ENCODE data around the gene CYP2W1. TPM values are rescaled to one million over a fixed set of nuclear protein-coding genes. Genes with fewer than 3 reads are reported as not detected.
"Not testable (repeated sequence)": the region's sequence is repeated elsewhere in the genome, so short reads cannot be mapped to it uniquely, and the experiment has no call there.

The CYP2W1 gene
- total and polyA plus RNA-seq, 2 donors (not counting 3 experiments of a cell fraction or from before 2014, with no cell fraction given) = not detected

DNA sequence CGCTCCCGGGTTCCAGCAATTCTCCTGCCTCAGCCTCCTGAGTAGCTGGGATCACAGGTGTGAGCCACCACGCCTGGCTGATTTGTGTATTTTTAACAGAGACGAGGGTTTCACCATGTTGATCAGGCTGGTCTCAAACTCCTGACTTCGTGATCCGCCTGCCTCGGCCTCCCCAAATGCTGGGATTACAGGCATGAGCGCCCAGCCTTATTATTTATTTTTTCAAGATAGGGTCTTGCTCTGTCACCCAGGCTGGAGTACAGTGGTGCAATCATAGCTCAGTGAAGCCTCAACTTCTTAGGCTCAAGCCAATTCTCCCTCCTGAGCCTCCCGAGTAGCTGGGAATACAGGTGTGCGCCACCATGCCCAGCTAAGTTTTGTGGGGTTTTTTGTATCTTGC, 23.2 kb upstream of the CYP2W1 start:
- H4K20me1 ChIP-seq (replicated peaks; ENCODE audit: control insufficient read depth, extremely low read depth, insufficient read depth, low read length); H3K36me3 ChIP-seq (ENCODE audit: control insufficient read depth in 2 of 2, extremely low read depth in 1 of 2, insufficient read depth in 2 of 2, low read length in 2 of 2); H3K27ac ChIP-seq (ENCODE audit: insufficient read depth, low read depth, low read length); dilution Hi-C loops (cut with MboI; ENCODE audit: extremely low pct_ligation_motif_present, low sequenced_read_pairs); H3K4me1 ChIP-seq (ENCODE audit: control insufficient read depth, extremely low read depth, insufficient read depth, low read length); BruUV-seq (replicated peaks); H3K9me1 ChIP-seq (replicated peaks; ENCODE audit: control insufficient read depth, extremely low read depth, insufficient read depth, low read length); H2AFZ ChIP-seq (ENCODE audit: low read depth, low read length); POLR2A ChIA-PET; H3K9me3 ChIP-seq (replicated peaks; ENCODE audit: control insufficient read depth, insufficient read depth, low read length); H3K4me2 ChIP-seq (ENCODE audit: insufficient read depth, low read length); DNase-seq (ENCODE audit: low read depth, low spot score); intact Hi-C loops (cut with micrococcal nuclease); H3K9ac ChIP-seq (replicated peaks; ENCODE audit: extremely low read depth, insufficient read depth, low read length); H3K27me3 ChIP-seq (ENCODE audit: control insufficient read depth in 2 of 2, insufficient read depth in 2 of 2, low read length in 2 of 2); FAIRE-seq; H3K4me3 ChIP-seq (replicated peaks in 1 of 3; ENCODE audit: insufficient read depth in 1 of 3, low read depth in 1 of 3, low read length in 3 of 3); H3K79me2 ChIP-seq (ENCODE audit: control insufficient read depth, insufficient read depth, low read length): not testable (repeated sequence)
- CTCF ChIA-PET = interaction anchor here (1.1 to 1.2 kb wide), 2 partner anchors 15 to 128 kb away, joined by 3 to 5 read pairs; partner anchors contain the start of genes COX19 and SUN1

- no peaks in the 10 kb centered on the region for H3K9me1 ChIP-seq (replicated peaks; ENCODE audit: control insufficient read depth, extremely low read depth, insufficient read depth, low read length)
- intact Hi-C loops (cut with micrococcal nuclease) (no loop called here), dilution Hi-C loops (cut with MboI; ENCODE audit: extremely low pct_ligation_motif_present, low sequenced_read_pairs) (no loop called here)
- no peak overlapping the region for H3K9ac ChIP-seq (replicated peaks; ENCODE audit: extremely low read depth, insufficient read depth, low read length)
- H3K36me3 ChIP-seq (ENCODE audit: control insufficient read depth in 2 of 2, extremely low read depth in 1 of 2, insufficient read depth in 2 of 2, low read length in 2 of 2) = no peaks in the 10 kb centered on the region
- no peak for DNase-seq (ENCODE audit: low read depth, low spot score)
- no peak overlapping the region for H3K4me3 ChIP-seq (replicated peaks in 1 of 3; ENCODE audit: insufficient read depth in 1 of 3, low read depth in 1 of 3, low read length in 3 of 3)
- no peaks in the 10 kb centered on the region for H3K79me2 ChIP-seq (ENCODE audit: control insufficient read depth, insufficient read depth, low read length)
- CTCF ChIA-PET = interaction anchor here (1.2 kb wide), 1 partner anchor 15 kb away, joined by 5 read pairs; the partner anchor contains the start of gene COX19
- BruUV-seq (replicated peaks) = no TSS peak
- TF ChIP-seq MYC (IDR thresholded peaks at IDR 0.05; ENCODE audit: low read depth, low read length) (no peak), FOS (IDR thresholded peaks at IDR 0.05; ENCODE audit: borderline replicate concordance, insufficient read depth, low read length) (no peak), JUN (IDR thresholded peaks at IDR 0.05; ENCODE audit: borderline replicate concordance, insufficient read depth, insufficient read length, low read depth) (no peak), POLR2A (IDR thresholded peaks at IDR 0.05; ENCODE audit: low read depth, low read length) (no peak), EZH2 (IDR thresholded peaks at IDR 0.05; ENCODE audit: borderline replicate concordance, low read depth, low read length, severe bottlenecking) (no peak), POLR2AphosphoS5 (IDR thresholded peaks at IDR 0.05; ENCODE audit: insufficient read depth, low read depth, low read length) (no peak), GATA2 (IDR thresholded peaks at IDR 0.05; ENCODE audit: insufficient read depth, insufficient read length, low read depth, low read length) (no peak)
- TF ChIP-seq, protein P1, sequence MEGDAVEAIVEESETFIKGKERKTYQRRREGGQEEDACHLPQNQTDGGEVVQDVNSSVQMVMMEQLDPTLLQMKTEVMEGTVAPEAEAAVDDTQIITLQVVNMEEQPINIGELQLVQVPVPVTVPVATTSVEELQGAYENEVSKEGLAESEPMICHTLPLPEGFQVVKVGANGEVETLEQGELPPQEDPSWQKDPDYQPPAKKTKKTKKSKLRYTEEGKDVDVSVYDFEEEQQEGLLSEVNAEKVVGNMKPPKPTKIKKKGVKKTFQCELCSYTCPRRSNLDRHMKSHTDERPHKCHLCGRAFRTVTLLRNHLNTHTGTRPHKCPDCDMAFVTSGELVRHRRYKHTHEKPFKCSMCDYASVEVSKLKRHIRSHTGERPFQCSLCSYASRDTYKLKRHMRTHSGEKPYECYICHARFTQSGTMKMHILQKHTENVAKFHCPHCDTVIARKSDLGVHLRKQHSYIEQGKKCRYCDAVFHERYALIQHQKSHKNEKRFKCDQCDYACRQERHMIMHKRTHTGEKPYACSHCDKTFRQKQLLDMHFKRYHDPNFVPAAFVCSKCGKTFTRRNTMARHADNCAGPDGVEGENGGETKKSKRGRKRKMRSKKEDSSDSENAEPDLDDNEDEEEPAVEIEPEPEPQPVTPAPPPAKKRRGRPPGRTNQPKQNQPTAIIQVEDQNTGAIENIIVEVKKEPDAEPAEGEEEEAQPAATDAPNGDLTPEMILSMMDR (IDR thresholded peaks at IDR 0.05; ENCODE audit: extremely low read depth in 1 of 2, insufficient read depth in 1 of 2, low read depth in 1 of 2, low read length in 2 of 2) = no peak
- TF ChIP-seq, protein P2, sequence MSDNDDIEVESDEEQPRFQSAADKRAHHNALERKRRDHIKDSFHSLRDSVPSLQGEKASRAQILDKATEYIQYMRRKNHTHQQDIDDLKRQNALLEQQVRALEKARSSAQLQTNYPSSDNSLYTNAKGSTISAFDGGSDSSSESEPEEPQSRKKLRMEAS (IDR thresholded peaks at IDR 0.05; ENCODE audit: insufficient read depth, insufficient read length) = no peak
- H3K27ac ChIP-seq (ENCODE audit: insufficient read depth, low read depth, low read length) = no peak overlapping the region
- no peaks in the 10 kb centered on the region for H4K20me1 ChIP-seq (replicated peaks; ENCODE audit: control insufficient read depth, extremely low read depth, insufficient read depth, low read length)
- peaks cover 0 to 2% of the 10 kb centered on the region in 2 experiments for H3K27me3 ChIP-seq (ENCODE audit: control insufficient read depth in 2 of 2, insufficient read depth in 2 of 2, low read length in 2 of 2)
- no peaks in the 10 kb centered on the region for H3K4me1 ChIP-seq (ENCODE audit: control insufficient read depth, extremely low read depth, insufficient read depth, low read length)
- no peak overlapping the region for H3K4me2 ChIP-seq (ENCODE audit: insufficient read depth, low read length)
- POLR2A ChIA-PET = no interaction called here
- no peak overlapping the region for H2AFZ ChIP-seq (ENCODE audit: low read depth, low read length)
- no peaks in the 10 kb centered on the region for H3K9me3 ChIP-seq (replicated peaks; ENCODE audit: control insufficient read depth, insufficient read depth, low read length)
- FAIRE-seq = no peak
These were observed 22.6 kb upstream of the CYP2W1 start for GRCh38 chr7:960269-960871.

- intact Hi-C loops (cut with micrococcal nuclease); H3K79me2 ChIP-seq (ENCODE audit: control insufficient read depth, insufficient read depth, low read length); H2AFZ ChIP-seq (ENCODE audit: low read depth, low read length); H4K20me1 ChIP-seq (replicated peaks; ENCODE audit: control insufficient read depth, extremely low read depth, insufficient read depth, low read length); H3K9ac ChIP-seq (replicated peaks; ENCODE audit: extremely low read depth, insufficient read depth, low read length); CTCF ChIA-PET; H3K27me3 ChIP-seq (ENCODE audit: control insufficient read depth in 2 of 2, insufficient read depth in 2 of 2, low read length in 2 of 2); BruUV-seq (replicated peaks); H3K4me3 ChIP-seq (replicated peaks in 1 of 3; ENCODE audit: insufficient read depth in 1 of 3, low read depth in 1 of 3, low read length in 3 of 3); H3K27ac ChIP-seq (ENCODE audit: insufficient read depth, low read depth, low read length); FAIRE-seq; POLR2A ChIA-PET; DNase-seq (ENCODE audit: low read depth, low spot score); H3K4me1 ChIP-seq (ENCODE audit: control insufficient read depth, extremely low read depth, insufficient read depth, low read length); H3K4me2 ChIP-seq (ENCODE audit: insufficient read depth, low read length); H3K9me1 ChIP-seq (replicated peaks; ENCODE audit: control insufficient read depth, extremely low read depth, insufficient read depth, low read length); H3K36me3 ChIP-seq (ENCODE audit: control insufficient read depth in 2 of 2, extremely low read depth in 1 of 2, insufficient read depth in 2 of 2, low read length in 2 of 2); H3K9me3 ChIP-seq (replicated peaks; ENCODE audit: control insufficient read depth, insufficient read depth, low read length); dilution Hi-C loops (cut with MboI; ENCODE audit: extremely low pct_ligation_motif_present, low sequenced_read_pairs): not testable (repeated sequence)
These were observed 22.0 kb upstream of the CYP2W1 start for GRCh38 chr7:960972-961371.

Measured in endothelial cell of umbilical vein (primary cell).